Activated naive CD4-positive, alpha-beta T cell treated with anti-CD3 and anti-CD28 coated beads, Interleukin-2, amount 10 ng/mL, durations not matched to agents 7 days and 5 days (primary cell): ENCODE results near the gene IQCF5.
"Not testable (repeated sequence)": the region's sequence is repeated elsewhere in the genome, so short reads cannot be mapped to it uniquely, and the experiment has no call there.

ENCODE experiments used
- CTCF ChIA-PET: fragments of 350-600 bp; sonication (Branson Sonifier 250); formaldehyde crosslinking; loops from one replicate; lab custom pipeline; 2021; ENCODE audit warnings: antibody characterized with exemption; lab: Charles Lee
- DNase-seq: peaks from one replicate; pipeline ENCODE4 v3.0.0-alpha.2; 2020
- H3K27ac Mint-ChIP-seq: one replicate; pipeline ENCODE4 v1.8.0; 2021; ENCODE audit warnings: mild to moderate bottlenecking, moderate library complexity, mixed read lengths
- H3K27me3 Mint-ChIP-seq: one replicate; pipeline ENCODE4 v1.8.0; 2021; ENCODE audit warnings: mild to moderate bottlenecking, mixed read lengths
- H3K36me3 Mint-ChIP-seq: one replicate; pipeline ENCODE4 v1.8.0; 2021; ENCODE audit warnings: mixed read lengths
- H3K4me1 Mint-ChIP-seq: one replicate; pipeline ENCODE4 v1.8.0; 2021; ENCODE audit warnings: mixed read lengths
- H3K4me3 Mint-ChIP-seq: one replicate; pipeline ENCODE4 v1.8.0; 2021; ENCODE audit warnings: mild to moderate bottlenecking, moderate library complexity, mixed read lengths
- H3K9me3 Mint-ChIP-seq: one replicate; pipeline ENCODE4 v1.8.0; 2021; ENCODE audit warnings: mixed read lengths

Gene IQCF5

DNA sequence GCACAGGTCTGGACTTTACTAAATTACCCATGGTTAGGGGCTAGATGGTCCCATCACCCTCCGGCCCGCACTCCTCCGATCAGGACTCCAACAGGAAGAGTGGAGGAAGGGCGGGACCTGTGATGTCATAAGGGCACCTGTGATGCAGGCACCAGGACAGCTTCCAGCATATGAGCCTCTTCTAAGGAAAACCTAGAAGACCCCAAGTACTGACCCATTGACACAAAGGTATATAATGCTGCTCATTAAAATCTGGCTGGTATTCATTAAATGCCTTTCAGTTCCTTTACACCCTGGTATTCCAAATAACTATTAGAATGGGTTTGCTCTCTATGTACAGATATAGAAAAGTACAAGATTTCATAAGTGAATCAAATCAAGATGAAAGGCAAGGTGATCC, at the start of gene IQCF5:
Gene IQCF5, minus strand, starts transcription at position 101 of the 400 bp plus-strand sequence. Its CDS starts 70 bp downstream, at position 31.
- Mint-ChIP-seq H3K9me3 (no peaks in the 10 kb centered on the region), H3K4me3 (no peak within 1 kb of the TSS), H3K4me1 (no peaks in the 10 kb centered on the region), H3K36me3 (no peaks in the 10 kb centered on the region), H3K27me3 (peaks cover 36% of the 10 kb centered on the region), H3K27ac (no peak within 1 kb of the TSS)
- DNase-seq = no peak
- CTCF ChIA-PET = no interaction called here

DNA sequence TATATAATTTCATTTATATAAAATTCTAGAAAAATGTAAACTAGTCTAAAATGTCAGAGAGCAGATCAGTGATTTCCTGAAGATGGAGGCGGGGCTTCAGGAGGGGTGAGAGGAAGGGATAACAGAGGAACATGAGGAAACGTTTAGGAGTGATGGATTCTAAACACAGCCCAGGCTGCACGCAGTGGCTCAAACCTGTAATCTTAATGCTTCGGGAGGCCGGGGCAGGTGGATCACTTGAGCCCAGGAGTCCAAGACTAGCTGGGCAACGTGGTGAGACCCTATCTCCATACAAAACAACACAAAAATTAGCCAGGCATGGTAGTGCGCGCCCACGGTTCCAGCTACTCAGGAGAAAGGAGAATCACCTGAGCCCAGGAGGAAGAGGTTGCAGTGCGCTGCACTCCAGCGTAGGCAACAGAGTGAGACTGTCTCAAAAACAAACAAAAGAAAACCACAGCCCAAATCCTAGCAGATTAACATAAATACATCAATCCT, 45.7 kb upstream of the IQCF5 start:
- Mint-ChIP-seq H3K27me3 (peaks cover 13% of the 10 kb centered on the region), H3K27ac (no peak overlapping the region), H3K9me3 (no peaks in the 10 kb centered on the region), H3K4me3 (no peak overlapping the region), H3K4me1 (no peaks in the 10 kb centered on the region), H3K36me3 (no peaks in the 10 kb centered on the region)
- no peak for DNase-seq
- CTCF ChIA-PET = interaction anchor here (0.7 kb wide), 1 partner anchor 98 kb away, joined by 3 read pairs; no protein-coding TSS in a partner anchor

DNA sequence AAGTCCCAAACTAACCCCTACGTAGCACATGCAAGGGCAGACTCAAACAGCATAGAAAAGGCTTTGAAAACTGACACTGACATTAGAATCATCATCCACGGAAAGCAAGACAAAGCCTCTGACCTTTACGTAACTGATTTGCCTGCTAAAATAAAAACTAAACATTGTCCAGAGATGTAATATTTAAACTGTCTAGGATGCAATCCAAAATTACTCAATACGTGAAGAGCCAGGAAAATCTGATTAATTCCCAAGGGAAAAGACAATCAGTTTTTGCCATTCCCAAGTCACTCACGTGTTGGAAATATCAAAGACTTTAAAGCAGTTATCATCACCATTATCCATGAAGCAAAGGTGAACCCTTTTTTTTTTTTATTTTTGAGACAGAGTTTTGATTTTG, 41.0 kb upstream of the IQCF5 start:
- Mint-ChIP-seq H3K4me3 (no peak overlapping the region), H3K27ac (no peak overlapping the region), H3K27me3 (peaks cover 10% of the 10 kb centered on the region), H3K4me1 (no peaks in the 10 kb centered on the region), H3K36me3 (no peaks in the 10 kb centered on the region), H3K9me3 (no peaks in the 10 kb centered on the region)
- no peak for DNase-seq
- CTCF ChIA-PET = no interaction called here

DNA sequence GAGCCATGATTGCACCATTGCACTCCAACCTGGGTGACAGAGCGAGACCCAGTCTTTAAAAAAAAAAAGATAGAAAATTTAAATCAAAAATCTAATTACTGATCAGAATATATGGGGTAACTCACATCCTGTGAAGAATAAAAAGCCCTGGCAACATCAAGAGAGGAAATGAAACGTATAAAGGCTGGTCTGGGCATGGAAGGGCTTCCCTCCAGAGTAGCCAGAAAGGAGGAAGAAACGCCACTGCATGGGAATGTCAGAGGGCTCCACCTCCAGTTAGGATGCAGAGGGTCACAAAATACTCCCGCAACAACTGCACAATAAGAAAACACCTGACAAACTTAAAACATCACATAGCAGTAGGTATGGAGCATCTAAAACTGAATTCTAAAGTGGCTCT, 32.6 kb upstream of the IQCF5 start:
- CTCF ChIA-PET = no interaction called here
- Mint-ChIP-seq H3K27me3 (peaks cover 25% of the 10 kb centered on the region), H3K36me3 (no peaks in the 10 kb centered on the region), H3K4me1 (no peaks in the 10 kb centered on the region), H3K4me3 (no peak overlapping the region), H3K27ac (no peak overlapping the region), H3K9me3 (peaks cover 19% of the 10 kb centered on the region)
- DNase-seq = no peak

DNA sequence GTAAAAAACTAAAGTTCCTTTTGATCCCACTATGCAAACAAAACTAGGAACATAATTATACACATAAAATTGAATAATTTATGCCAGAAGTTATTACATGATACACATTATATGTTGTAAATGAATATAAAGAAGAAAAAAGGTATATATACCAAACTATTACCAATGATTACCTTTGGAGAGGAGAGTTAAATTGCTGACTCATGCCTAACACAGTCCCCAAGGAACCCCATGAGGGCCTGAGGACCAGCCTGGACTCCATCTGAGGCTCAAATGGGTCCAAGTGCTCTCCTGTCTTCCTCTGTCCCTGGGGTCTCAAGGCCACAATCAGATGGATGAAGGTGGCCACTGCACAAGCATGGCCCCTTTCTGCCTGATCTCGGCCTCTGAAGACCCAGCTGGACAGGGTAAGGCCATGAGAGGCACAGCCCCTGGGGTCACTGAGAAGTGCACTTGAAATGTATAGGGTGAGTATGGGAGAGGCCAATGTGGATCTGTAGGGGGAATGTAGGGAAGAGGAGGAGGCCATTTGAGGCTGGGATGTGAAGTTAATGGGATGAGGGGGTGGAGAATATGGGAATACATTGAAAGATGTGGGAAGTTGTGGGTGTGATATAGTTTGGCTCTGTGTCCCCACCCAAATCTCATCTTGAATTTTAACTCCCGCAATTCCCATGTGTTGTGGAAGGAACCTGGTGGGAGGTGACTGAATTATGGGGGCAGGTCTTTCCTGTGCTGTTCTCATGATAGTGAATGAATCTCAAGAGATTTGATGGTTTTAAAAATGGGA, 28.8 kb upstream of the IQCF5 start:
- CTCF ChIA-PET = no interaction called here
- Mint-ChIP-seq H3K27me3 (peaks cover 38% of the 10 kb centered on the region), H3K36me3 (no peaks in the 10 kb centered on the region), H3K4me1 (no peaks in the 10 kb centered on the region), H3K4me3 (no peak overlapping the region), H3K27ac (no peak overlapping the region), H3K9me3 (peaks cover 18% of the 10 kb centered on the region)
- no peak for DNase-seq

DNA sequence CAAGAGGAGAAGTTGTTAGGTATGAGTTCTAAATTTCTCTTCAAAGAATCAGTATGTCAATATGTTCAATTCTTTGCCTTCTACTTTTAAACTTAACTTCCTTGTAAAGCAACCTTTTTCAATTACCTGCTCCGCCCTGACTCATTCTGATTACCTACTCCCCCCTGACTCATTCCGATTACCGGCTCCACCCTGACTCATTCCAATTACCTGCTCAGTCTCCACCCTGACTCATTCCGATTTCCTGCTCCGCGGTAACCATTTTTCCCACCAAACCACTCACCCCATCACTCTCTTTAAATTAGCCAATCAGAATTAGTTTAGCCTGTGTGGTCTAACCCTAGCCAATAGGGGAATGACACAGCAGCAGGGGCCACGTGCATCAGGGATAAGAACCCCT, 27.0 kb upstream of the IQCF5 start:
- H3K4me1 Mint-ChIP-seq, CTCF ChIA-PET, H3K27ac Mint-ChIP-seq, DNase-seq, H3K36me3 Mint-ChIP-seq, H3K4me3 Mint-ChIP-seq: not testable (repeated sequence)
- Mint-ChIP-seq H3K9me3 (peaks cover 11% of the 10 kb centered on the region), H3K27me3 (peaks cover 43% of the 10 kb centered on the region)

DNA sequence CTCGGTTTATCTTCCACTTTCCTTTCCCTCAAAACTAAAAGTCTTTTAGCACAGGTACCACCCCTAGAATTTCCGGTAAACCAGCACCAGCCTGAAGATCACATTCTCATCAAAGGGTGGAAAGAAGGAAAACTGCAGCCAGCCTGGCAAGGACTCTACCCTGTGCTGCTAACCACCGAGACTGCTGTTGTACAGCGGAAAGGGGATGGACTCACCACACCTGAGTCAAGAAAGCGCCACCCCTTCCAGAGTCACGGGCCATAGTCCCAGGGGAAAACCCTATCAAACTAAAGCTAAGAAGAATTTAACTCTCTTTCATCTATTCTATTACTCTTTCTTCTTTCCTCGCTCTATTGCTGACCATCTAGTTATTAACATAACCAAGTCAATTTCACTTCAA, 24.6 kb upstream of the IQCF5 start:
- H3K27ac Mint-ChIP-seq, H3K36me3 Mint-ChIP-seq, H3K4me3 Mint-ChIP-seq, H3K9me3 Mint-ChIP-seq, H3K4me1 Mint-ChIP-seq, DNase-seq, CTCF ChIA-PET: not testable (repeated sequence)
- H3K27me3 Mint-ChIP-seq = peaks cover 48% of the 10 kb centered on the region

DNA sequence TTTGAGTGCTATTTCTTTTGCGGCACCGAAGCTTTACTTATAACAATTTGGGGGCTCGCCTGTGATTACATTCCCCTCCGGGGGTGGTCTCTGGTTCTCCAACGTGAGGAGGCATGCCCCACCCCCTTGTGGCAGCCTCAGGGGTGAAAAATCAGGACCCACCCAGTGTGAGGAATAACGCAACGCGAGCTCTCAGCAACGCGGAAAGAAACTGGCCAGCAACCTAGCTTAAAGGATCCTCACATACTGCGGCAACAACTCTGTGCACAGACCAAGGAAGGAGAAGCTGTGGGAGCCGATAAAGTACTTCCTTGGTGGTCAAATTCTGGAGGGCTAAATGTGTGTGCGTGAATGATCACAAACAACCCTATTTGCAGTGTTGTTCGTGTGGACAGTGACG, 22.0 kb upstream of the IQCF5 start:
- CTCF ChIA-PET = no interaction called here
- H3K36me3 Mint-ChIP-seq = no peaks in the 10 kb centered on the region
- H3K27me3 Mint-ChIP-seq = peaks cover 45% of the 10 kb centered on the region
- H3K4me1 Mint-ChIP-seq = no peaks in the 10 kb centered on the region
- no peak for DNase-seq
- H3K27ac Mint-ChIP-seq = no peak overlapping the region
- H3K9me3 Mint-ChIP-seq = no peaks in the 10 kb centered on the region
- no peak overlapping the region for H3K4me3 Mint-ChIP-seq

DNA sequence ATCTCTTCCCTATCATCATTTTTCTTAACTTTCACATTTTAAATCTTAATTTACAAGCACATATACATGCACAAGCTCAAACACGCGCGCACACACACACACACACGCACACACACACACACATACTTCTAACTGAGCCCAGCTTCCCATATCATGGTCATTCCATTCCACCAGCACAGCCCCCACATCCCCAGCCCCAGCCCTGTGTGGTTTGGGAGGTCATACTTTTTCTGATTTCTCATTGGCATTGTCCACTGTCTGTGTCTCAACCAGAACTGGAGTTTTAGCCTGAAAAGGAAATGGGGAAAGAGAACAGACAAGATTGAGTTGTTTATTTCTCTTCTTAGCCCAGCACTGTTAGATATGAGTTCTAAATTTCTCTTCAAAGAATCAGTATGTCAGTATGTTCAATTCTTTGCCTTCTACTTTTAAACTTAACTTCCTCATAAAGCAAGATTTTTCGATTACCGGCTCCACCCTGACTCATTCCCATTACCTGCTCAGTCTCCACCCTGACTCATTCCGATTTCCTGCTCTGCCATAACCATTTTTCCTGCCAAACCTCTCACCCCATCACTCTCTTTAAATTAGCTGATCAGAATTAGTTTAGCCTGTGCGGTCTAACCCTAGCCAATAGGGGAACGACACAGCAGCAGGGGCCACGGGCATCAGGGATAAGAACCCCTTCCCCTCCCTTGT, 21.4 kb upstream of the IQCF5 start:
- CTCF ChIA-PET = no interaction called here
- Mint-ChIP-seq H3K4me3 (no peak overlapping the region), H3K4me1 (peaks cover 3% of the 10 kb centered on the region), H3K27me3 (peaks cover 52% of the 10 kb centered on the region), H3K27ac (no peak overlapping the region), H3K9me3 (no peaks in the 10 kb centered on the region), H3K36me3 (no peaks in the 10 kb centered on the region)
- no peak for DNase-seq

DNA sequence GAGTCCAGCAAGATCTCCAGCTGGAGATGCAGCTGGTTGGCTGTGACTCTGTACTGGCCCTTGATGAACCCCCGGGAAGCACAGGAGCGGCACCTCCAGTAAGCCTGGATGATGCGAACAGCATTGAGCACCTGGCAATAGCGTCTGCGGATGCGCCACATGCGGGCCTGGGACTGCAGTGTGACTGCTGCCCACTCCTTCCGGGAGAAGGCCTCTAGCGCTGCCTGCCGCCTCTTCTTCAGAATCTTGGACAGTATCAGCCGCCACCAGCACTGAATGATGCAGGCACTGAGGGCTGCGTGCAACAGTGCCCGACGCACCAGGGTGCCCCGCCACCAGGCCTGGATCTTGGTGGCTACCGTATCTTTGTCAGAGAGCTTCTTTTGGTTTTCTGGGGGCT, 19.5 kb upstream of the IQCF5 start:
- no peak overlapping the region for H3K4me3 Mint-ChIP-seq
- no peak for DNase-seq
- H3K36me3 Mint-ChIP-seq = no peaks in the 10 kb centered on the region
- peaks cover 11% of the 10 kb centered on the region for H3K4me1 Mint-ChIP-seq
- no peak overlapping the region for H3K27ac Mint-ChIP-seq
- peaks cover 55% of the 10 kb centered on the region for H3K27me3 Mint-ChIP-seq
- H3K9me3 Mint-ChIP-seq = no peaks in the 10 kb centered on the region
- CTCF ChIA-PET = no interaction called here

DNA sequence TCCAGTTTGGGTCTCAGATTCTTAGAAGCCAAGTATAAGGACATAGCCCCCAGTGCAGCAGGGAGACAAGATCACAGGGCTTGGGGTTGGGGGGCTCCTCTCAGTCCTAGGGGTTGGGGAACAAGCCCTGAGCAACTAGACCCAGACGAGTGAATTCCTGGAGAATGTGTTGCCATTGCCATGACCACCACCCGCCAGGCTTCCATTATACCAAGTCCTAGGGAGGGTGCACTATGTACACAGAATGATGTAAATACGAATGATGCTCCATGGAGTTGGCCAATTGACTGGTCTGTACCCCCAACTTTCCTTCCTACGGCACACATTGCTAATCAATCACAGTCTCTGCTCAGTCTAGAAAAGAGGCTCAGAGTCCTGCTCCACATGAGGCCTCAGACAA, 19.0 kb upstream of the IQCF5 start:
- Mint-ChIP-seq H3K4me1 (peaks cover 11% of the 10 kb centered on the region), H3K4me3 (no peak overlapping the region), H3K27ac (no peak overlapping the region), H3K27me3 (peaks cover 56% of the 10 kb centered on the region), H3K9me3 (no peaks in the 10 kb centered on the region), H3K36me3 (no peaks in the 10 kb centered on the region)
- CTCF ChIA-PET = no interaction called here
- DNase-seq = no peak

DNA sequence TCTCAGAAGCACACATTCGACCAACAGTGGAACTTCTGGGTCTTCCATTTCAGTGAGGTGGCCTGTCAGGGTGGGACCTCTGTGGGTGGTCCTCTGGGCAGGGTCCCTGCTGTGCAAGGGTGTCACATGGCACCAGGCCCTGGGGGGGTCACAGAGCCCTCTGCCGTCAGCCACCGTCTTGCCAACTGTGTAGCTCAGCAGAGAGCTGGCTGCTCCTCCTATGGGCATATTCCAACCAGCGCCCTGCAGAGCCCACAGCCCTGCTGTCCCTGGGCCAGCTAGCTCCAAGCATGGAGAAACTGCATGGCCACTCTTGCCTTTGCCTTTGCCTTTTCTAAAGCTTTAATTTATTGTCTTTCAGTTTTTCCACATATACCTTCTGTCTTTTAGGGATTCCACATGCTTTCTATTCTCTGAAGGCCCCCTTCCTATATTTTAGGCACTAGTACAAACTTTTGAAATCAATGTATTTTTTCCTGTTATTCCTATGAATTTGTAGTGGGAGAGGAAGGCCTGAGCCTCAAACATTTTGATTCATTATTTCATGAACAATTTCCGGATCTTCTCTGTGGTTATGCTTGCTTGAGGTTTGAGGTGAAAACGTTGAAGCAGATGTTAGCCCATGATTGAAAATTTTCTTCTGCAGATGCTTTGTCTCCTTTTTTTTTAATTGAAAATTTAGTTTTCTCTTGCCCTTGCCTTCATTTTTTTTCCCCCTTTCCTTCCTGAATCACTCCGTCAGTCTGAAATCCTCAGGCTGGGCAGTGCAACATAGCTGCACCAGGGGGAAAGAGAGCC, 16.0 kb upstream of the IQCF5 start:
- peaks cover 11% of the 10 kb centered on the region for H3K4me1 Mint-ChIP-seq
- H3K36me3 Mint-ChIP-seq = no peaks in the 10 kb centered on the region
- CTCF ChIA-PET = no interaction called here
- H3K27ac Mint-ChIP-seq = no peak overlapping the region
- H3K4me3 Mint-ChIP-seq = no peak overlapping the region
- peaks cover 37% of the 10 kb centered on the region for H3K27me3 Mint-ChIP-seq
- no peaks in the 10 kb centered on the region for H3K9me3 Mint-ChIP-seq
- DNase-seq = no peak

DNA sequence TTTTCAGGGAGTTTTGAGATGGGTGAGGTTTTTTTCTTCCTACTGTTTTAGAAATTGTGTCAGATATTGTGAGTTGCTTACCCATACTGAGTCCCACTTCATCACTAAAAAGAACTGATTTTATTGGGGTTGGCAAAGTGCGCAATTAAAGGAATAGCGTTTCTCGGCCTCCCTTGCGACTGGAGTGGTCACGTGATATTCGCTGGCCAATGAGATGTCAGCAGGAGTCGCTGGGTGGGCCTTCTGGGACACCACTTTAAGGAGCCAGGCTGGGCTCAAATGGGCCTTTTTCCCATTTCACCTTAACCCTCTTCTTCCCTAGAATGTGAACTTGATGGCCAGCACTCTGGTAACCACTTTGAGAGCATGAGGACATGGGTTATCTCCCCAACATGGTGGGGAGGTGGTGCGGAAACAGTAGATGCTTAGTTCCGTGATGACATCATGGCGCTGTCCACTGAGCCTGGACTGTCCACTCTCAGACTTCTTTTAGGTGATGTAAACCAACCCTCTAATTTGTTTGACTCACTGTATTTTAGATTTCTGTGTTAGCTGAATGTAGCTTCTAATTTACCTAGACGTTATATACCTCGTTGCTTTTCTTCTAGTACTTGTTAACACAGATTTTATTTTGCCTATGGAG, 13.2 kb upstream of the IQCF5 start:
- Mint-ChIP-seq H3K4me3 (no peak overlapping the region), H3K27me3 (peaks cover 35% of the 10 kb centered on the region), H3K9me3 (no peaks in the 10 kb centered on the region), H3K36me3 (no peaks in the 10 kb centered on the region), H3K4me1 (peaks cover 11% of the 10 kb centered on the region), H3K27ac (no peak overlapping the region)
- no peak for DNase-seq
- CTCF ChIA-PET = no interaction called here

DNA sequence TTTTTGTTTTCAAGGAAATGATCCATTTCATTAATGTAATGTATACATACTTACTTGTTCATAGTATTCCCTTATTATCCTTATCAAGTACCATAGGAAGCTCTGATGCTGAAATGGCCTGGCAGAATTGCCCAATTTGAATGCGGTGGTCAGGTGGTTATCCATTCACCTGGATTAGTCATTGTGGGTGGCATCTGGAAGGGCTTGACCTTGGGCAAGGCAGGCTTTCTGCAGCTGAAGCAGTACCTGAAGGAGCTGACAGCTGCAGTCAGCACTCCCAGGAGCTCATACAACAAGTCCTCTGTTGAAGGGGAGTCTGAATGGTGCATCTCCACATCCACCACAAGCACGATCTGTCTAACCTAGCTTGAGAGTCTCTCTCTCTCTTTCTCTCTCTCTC, 12.2 kb upstream of the IQCF5 start:
- CTCF ChIA-PET = no interaction called here
- H3K4me3 Mint-ChIP-seq = no peak overlapping the region
- no peaks in the 10 kb centered on the region for H3K9me3 Mint-ChIP-seq
- peaks cover 11% of the 10 kb centered on the region for H3K4me1 Mint-ChIP-seq
- DNase-seq = no peak
- no peak overlapping the region for H3K27ac Mint-ChIP-seq
- H3K27me3 Mint-ChIP-seq = peaks cover 36% of the 10 kb centered on the region
- H3K36me3 Mint-ChIP-seq = no peaks in the 10 kb centered on the region
